ENCODE data around the gene CADM4. TPM values are rescaled to one million over a fixed set of nuclear protein-coding genes. Genes with fewer than 3 reads are reported as not detected.

CADM4 gene
- total and polyA plus RNA-seq, 2 of the 8 experiments (the other 6 are each of a cell fraction or from before 2014, with no cell fraction given), result 13.5 to 25.0 TPM

DNA sequence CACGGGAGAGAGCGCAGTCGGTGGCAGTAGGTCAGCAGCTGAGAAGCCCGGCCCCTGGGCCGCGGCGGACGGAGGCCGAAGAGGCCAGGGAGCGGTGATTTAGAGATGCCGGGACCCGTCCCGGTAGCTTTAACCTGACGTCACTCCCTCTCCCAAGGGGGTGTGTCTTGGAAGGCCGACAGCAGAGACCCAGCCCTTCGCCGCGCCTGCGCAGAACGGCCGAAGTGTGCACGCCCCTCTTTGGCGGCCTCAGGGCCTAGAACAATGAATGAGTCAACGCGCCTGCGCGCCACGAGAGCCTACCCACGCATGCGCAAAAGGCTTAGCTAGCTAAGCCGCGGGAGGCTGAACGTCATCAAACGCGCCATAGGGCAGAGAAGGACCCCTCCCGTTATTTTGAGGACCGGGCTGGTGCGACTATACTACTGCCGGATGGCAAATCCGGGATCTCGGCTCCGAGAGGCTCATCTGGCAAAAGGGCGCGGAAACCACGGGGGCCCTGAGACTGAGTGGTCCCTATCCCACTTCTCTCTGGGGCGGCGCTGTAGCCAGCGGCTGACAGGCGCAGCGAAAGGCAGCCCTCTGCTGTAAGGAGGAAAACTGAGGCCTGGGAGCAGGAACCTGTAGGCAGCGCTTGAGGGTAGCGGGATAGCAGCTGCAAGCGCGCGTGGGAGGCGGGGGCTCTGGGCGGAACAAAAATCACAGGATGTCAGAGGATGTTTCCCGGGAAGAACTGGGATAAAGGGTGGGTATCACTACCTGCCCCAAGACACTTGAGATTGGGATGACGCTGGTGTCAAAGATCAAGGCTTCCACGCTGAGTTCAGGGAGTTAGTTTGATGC lies 43.4 kb downstream of the CADM4 start, which contains the start of the genes IRGQ and ZNF576 (continued):
- TF ChIP-seq CTBP2 (IDR thresholded peaks at IDR 0.05; ENCODE audit: borderline replicate concordance, insufficient read depth, insufficient read length, low read length), result no peak
- TF ChIP-seq ASH2L (IDR thresholded peaks at IDR 0.05; ENCODE audit: low read length), result peak; percentile 65
- TF ChIP-seq HDAC6 (IDR thresholded peaks at IDR 0.05; ENCODE audit: low read depth, low read length), result no peak
- TF ChIP-seq, protein P1, sequence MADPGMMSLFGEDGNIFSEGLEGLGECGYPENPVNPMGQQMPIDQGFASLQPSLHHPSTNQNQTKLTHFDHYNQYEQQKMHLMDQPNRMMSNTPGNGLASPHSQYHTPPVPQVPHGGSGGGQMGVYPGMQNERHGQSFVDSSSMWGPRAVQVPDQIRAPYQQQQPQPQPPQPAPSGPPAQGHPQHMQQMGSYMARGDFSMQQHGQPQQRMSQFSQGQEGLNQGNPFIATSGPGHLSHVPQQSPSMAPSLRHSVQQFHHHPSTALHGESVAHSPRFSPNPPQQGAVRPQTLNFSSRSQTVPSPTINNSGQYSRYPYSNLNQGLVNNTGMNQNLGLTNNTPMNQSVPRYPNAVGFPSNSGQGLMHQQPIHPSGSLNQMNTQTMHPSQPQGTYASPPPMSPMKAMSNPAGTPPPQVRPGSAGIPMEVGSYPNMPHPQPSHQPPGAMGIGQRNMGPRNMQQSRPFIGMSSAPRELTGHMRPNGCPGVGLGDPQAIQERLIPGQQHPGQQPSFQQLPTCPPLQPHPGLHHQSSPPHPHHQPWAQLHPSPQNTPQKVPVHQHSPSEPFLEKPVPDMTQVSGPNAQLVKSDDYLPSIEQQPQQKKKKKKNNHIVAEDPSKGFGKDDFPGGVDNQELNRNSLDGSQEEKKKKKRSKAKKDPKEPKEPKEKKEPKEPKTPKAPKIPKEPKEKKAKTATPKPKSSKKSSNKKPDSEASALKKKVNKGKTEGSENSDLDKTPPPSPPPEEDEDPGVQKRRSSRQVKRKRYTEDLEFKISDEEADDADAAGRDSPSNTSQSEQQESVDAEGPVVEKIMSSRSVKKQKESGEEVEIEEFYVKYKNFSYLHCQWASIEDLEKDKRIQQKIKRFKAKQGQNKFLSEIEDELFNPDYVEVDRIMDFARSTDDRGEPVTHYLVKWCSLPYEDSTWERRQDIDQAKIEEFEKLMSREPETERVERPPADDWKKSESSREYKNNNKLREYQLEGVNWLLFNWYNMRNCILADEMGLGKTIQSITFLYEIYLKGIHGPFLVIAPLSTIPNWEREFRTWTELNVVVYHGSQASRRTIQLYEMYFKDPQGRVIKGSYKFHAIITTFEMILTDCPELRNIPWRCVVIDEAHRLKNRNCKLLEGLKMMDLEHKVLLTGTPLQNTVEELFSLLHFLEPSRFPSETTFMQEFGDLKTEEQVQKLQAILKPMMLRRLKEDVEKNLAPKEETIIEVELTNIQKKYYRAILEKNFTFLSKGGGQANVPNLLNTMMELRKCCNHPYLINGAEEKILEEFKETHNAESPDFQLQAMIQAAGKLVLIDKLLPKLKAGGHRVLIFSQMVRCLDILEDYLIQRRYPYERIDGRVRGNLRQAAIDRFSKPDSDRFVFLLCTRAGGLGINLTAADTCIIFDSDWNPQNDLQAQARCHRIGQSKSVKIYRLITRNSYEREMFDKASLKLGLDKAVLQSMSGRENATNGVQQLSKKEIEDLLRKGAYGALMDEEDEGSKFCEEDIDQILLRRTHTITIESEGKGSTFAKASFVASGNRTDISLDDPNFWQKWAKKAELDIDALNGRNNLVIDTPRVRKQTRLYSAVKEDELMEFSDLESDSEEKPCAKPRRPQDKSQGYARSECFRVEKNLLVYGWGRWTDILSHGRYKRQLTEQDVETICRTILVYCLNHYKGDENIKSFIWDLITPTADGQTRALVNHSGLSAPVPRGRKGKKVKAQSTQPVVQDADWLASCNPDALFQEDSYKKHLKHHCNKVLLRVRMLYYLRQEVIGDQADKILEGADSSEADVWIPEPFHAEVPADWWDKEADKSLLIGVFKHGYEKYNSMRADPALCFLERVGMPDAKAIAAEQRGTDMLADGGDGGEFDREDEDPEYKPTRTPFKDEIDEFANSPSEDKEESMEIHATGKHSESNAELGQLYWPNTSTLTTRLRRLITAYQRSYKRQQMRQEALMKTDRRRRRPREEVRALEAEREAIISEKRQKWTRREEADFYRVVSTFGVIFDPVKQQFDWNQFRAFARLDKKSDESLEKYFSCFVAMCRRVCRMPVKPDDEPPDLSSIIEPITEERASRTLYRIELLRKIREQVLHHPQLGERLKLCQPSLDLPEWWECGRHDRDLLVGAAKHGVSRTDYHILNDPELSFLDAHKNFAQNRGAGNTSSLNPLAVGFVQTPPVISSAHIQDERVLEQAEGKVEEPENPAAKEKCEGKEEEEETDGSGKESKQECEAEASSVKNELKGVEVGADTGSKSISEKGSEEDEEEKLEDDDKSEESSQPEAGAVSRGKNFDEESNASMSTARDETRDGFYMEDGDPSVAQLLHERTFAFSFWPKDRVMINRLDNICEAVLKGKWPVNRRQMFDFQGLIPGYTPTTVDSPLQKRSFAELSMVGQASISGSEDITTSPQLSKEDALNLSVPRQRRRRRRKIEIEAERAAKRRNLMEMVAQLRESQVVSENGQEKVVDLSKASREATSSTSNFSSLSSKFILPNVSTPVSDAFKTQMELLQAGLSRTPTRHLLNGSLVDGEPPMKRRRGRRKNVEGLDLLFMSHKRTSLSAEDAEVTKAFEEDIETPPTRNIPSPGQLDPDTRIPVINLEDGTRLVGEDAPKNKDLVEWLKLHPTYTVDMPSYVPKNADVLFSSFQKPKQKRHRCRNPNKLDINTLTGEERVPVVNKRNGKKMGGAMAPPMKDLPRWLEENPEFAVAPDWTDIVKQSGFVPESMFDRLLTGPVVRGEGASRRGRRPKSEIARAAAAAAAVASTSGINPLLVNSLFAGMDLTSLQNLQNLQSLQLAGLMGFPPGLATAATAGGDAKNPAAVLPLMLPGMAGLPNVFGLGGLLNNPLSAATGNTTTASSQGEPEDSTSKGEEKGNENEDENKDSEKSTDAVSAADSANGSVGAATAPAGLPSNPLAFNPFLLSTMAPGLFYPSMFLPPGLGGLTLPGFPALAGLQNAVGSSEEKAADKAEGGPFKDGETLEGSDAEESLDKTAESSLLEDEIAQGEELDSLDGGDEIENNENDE (IDR thresholded peaks at IDR 0.05; ENCODE audit: insufficient replicate concordance, low read length), result no peak
- TF ChIP-seq TAF7 (optimal IDR thresholded peaks at IDR 0.05; ENCODE audit: borderline replicate concordance, low read depth, low read length), result peak; percentile 45
- no peak for TF ChIP-seq CBX8 (IDR thresholded peaks at IDR 0.05; ENCODE audit: borderline replicate concordance, low read depth, low read length)
- TF ChIP-seq HDAC2 (IDR thresholded peaks at IDR 0.05; ENCODE audit: borderline replicate concordance in 1 of 2, low read depth in 2 of 2, low read length in 2 of 2), result no peak; a peak in 1 of 4 replicates
- TF ChIP-seq KDM5A (IDR thresholded peaks at IDR 0.05; ENCODE audit: low read length), result no peak; the same call in 1 of the 2 replicates
- no peak for TF ChIP-seq BCL11A (IDR thresholded peaks at IDR 0.05; ENCODE audit: low read depth in 2 of 2, low read length in 2 of 2)
